GM18505 (cell line): ENCODE measurements around the gene ARL6IP5.

ENCODE experiments used
- ATAC-seq: cut with Tn5 transposase; IDR thresholded peaks from one replicate; pipeline ENCODE4 v1.9.1; 2021; ENCODE audit not compliant: unreplicated experiment
- POLR2A ChIP-seq: IDR thresholded peaks from 4 replicates; pipeline ENCODE4 v1.6.1; 2011; ENCODE audit warnings: borderline replicate concordance; ENCODE audit not compliant: insufficient read depth, insufficient read length; ENCODE audit errors: extremely low read depth

The ARL6IP5 gene

GRCh38 chr3:69118555-69118954 lies 33.8 kb downstream of the ARL6IP5 start:
- no peak for ATAC-seq
- TF ChIP-seq POLR2A: no peak

GRCh38 chr3:69119138-69119537 lies 34.4 kb downstream of the ARL6IP5 start:
- no peak for TF ChIP-seq POLR2A
- no peak for ATAC-seq

GRCh38 chr3:69119681-69120080 lies 34.9 kb downstream of the ARL6IP5 start:
- no peak for TF ChIP-seq POLR2A
- ATAC-seq: no peak

- ATAC-seq: no peak
- TF ChIP-seq POLR2A: no peak
Observed at GRCh38 chr3:69120879-69121464, 36.2 kb downstream of the ARL6IP5 start.

- TF ChIP-seq POLR2A: no peak
- no peak for ATAC-seq
Observed at GRCh38 chr3:69121513-69121912, 36.8 kb downstream of the ARL6IP5 start.

- TF ChIP-seq POLR2A: no peak
- ATAC-seq: no peak
Observed at GRCh38 chr3:69121950-69122349, 37.2 kb downstream of the ARL6IP5 start.

GRCh38 chr3:69122403-69122802 lies 37.7 kb downstream of the ARL6IP5 start, which contains the start of gene LMOD3:
Gene LMOD3 (minus strand): TSS chr3:69122595. CDS start chr3:69122386, 209 bp downstream.
- no peak for ATAC-seq
- no peak for TF ChIP-seq POLR2A

GRCh38 chr3:69126216-69126615 lies 41.5 kb downstream of the ARL6IP5 start:
- ATAC-seq: no peak
- TF ChIP-seq POLR2A: no peak

- ATAC-seq: no peak
- TF ChIP-seq POLR2A: no peak
Observed at GRCh38 chr3:69126999-69127398, 42.3 kb downstream of the ARL6IP5 start.

- no peak for TF ChIP-seq POLR2A
- ATAC-seq: no peak
Observed at GRCh38 chr3:69128509-69128908, 43.8 kb downstream of the ARL6IP5 start.

- ATAC-seq: no peak
- TF ChIP-seq POLR2A: no peak
Observed at GRCh38 chr3:69129531-69129930, 44.8 kb downstream of the ARL6IP5 start.

- peak; percentile 86 for ATAC-seq
Observed at GRCh38 chr3:69130689-69131088, 46.0 kb downstream of the ARL6IP5 start.

GRCh38 chr3:69137005-69137404 lies 52.3 kb downstream of the ARL6IP5 start:
- no peak for ATAC-seq
- no peak for TF ChIP-seq POLR2A

More at GRCh38 chr3:69130689-69131088, 46.0 kb downstream of the ARL6IP5 start:
- TF ChIP-seq POLR2A: no peak

GRCh38 chr3:69137412-69137811 lies 52.7 kb downstream of the ARL6IP5 start:
- no peak for TF ChIP-seq POLR2A

GRCh38 chr3:69141313-69141712 lies 56.6 kb downstream of the ARL6IP5 start:
- ATAC-seq: no peak
- no peak for TF ChIP-seq POLR2A

More at GRCh38 chr3:69137412-69137811, 52.7 kb downstream of the ARL6IP5 start:
- no peak for ATAC-seq

- ATAC-seq: no peak
- TF ChIP-seq POLR2A: no peak
Observed at GRCh38 chr3:69142090-69142489, 57.4 kb downstream of the ARL6IP5 start.
